Prostate gland (tissue), 2 donors: ENCODE data around the gene IFNLR1. TPM values are rescaled to one million over a fixed set of nuclear protein-coding genes. Genes with fewer than 3 reads are reported as not detected.

Experiments used
- DNase-seq: peaks from one replicate; pipeline ENCODE4 v3.0.0-alpha.2; 2019; ENCODE audit warnings: low spot score
- H3K27ac ChIP-seq, 2 donors: fragments of 200-600 bp; sonication (generic); 2 replicates each; pipeline ENCODE4 v1.5.1; 2017 to 2019
- H3K27me3 ChIP-seq: fragments of 200-600 bp; sonication (generic); replicated peaks from 2 replicates; pipeline ENCODE4 v1.5.1; 2019; ENCODE audit not compliant: insufficient read depth
- H3K36me3 ChIP-seq, 2 donors: fragments of 200-600 bp; sonication (generic); 1 replicate in 1 of 2; 2 replicates in 1 of 2; pipeline versions ENCODE4 v1.5.1 to v1.8.1; 2017 to 2019
- H3K4me1 ChIP-seq: fragments of 200-600 bp; sonication (generic); replicated peaks from 2 replicates; pipeline ENCODE4 v1.5.1; 2019
- H3K4me3 ChIP-seq, 2 donors: fragments of 200-600 bp; sonication (generic); 2 replicates each; pipeline ENCODE4 v1.5.1; 2017 to 2019
- H3K9me3 ChIP-seq: fragments of 200-600 bp; sonication (generic); 2 replicates; pipeline ENCODE4 v1.5.1; 2017
- CTCF ChIP-seq, 4 experiments: fragments of 200-600 bp in 2 of 4; fragments of 450-650 bp in 2 of 4; sonication (generic) in 2 of 4; IDR thresholded peaks; 1 replicate in 3 of 4; 2 replicates in 1 of 4; pipeline ENCODE4 v1.5.1; 2016 to 2019; ENCODE audit warnings: antibody characterized with exemption in 4 of 4, mild to moderate bottlenecking in 2 of 4, moderate library complexity in 2 of 4
- POLR2A ChIP-seq: fragments of 450-650 bp; IDR thresholded peaks from one replicate; pipeline ENCODE4 v1.6.1; 2016; ENCODE audit warnings: antibody characterized with exemption, mild to moderate bottlenecking
- POLR2AphosphoS5 ChIP-seq: sonication (generic); formaldehyde crosslinking; IDR thresholded peaks from one replicate; pipeline ENCODE4 v1.6.1; 2017; ENCODE audit warnings: antibody characterized with exemption
- WGBS: methylation state at CpG from one replicate; pipeline ENCODE4 v1.1.5; 2018; 5-methylcytosine and 5-hydroxymethylcytosine counted together
- intact Hi-C: fragments of 100-400 bp; cut with DNase I; formaldehyde crosslinking; loops from one replicate; pipeline ENCODE4 v1.14.2; 2022
- total RNA-seq, 2 donors: library from RNA; depleted of rRNA; stranded (reverse); fragments of >200 nt; gene quantifications; one replicate each; pipeline ENCODE4 v1.1.0, GENCODE V29; 2016

The IFNLR1 gene
- total RNA-seq, 2 donors from 2014 or later, result 6.6 to 9.2 TPM

- WGBS, result 57% methylated on average over 6 of the region's 6 CpGs
- no peak for DNase-seq
- TF ChIP-seq POLR2A, result no peak
- TF ChIP-seq CTCF (IDR thresholded peaks at IDR 0.05), result no peak
- no peak for TF ChIP-seq POLR2AphosphoS5
- Histone ChIP-seq H3K27ac (no peak overlapping the region), H3K4me3 (no peak overlapping the region), H3K27me3 (no peaks in the 10 kb centered on the region), H3K9me3 (no peaks in the 10 kb centered on the region), H3K36me3 (no peaks in the 10 kb centered on the region), H3K4me1 (no peaks in the 10 kb centered on the region)
- intact Hi-C loops, result no loop called here
These were observed 5.0 kb downstream of the IFNLR1 start for GRCh38 chr1:24182061-24182460.

- WGBS, result 51% methylated on average over 5 of the region's 5 CpGs
- H3K27me3 ChIP-seq, result no peaks in the 10 kb centered on the region
- H3K4me3 ChIP-seq, result no peak overlapping the region
- no peaks in the 10 kb centered on the region for H3K36me3 ChIP-seq
- H3K27ac ChIP-seq, result no peak overlapping the region
- no peaks in the 10 kb centered on the region for H3K9me3 ChIP-seq
- DNase-seq, result no peak
- no peak for TF ChIP-seq POLR2AphosphoS5
- no peak for TF ChIP-seq CTCF (IDR thresholded peaks at IDR 0.05)
- no peak for TF ChIP-seq POLR2A
- intact Hi-C loops, result no loop called here
- H3K4me1 ChIP-seq, result no peaks in the 10 kb centered on the region
These were observed 5.5 kb downstream of the IFNLR1 start for GRCh38 chr1:24181619-24182018.

- intact Hi-C loops, result no loop called here
- Histone ChIP-seq H3K27ac (no peak overlapping the region), H3K4me1 (no peaks in the 10 kb centered on the region), H3K9me3 (no peaks in the 10 kb centered on the region), H3K27me3 (no peaks in the 10 kb centered on the region), H3K4me3 (no peak overlapping the region), H3K36me3 (no peaks in the 10 kb centered on the region)
- no peak for DNase-seq
- TF ChIP-seq CTCF (IDR thresholded peaks at IDR 0.05) (no peak), POLR2A (no peak), POLR2AphosphoS5 (no peak)
- WGBS, result 86% methylated on average over 6 of the region's 6 CpGs
These were observed 6.4 kb downstream of the IFNLR1 start for GRCh38 chr1:24180676-24181075.

- DNase-seq, result no peak
These were observed 7.7 kb downstream of the IFNLR1 start for GRCh38 chr1:24179251-24179840.

More at GRCh38 chr1:24179251-24179840, 7.7 kb downstream of the IFNLR1 start:
- no peaks in the 10 kb centered on the region for H3K27me3 ChIP-seq
- TF ChIP-seq POLR2A (no peak), POLR2AphosphoS5 (no peak), CTCF (IDR thresholded peaks at IDR 0.05) (no peak)
- H3K9me3 ChIP-seq, result no peaks in the 10 kb centered on the region
- H3K4me3 ChIP-seq, result no peak overlapping the region
- H3K4me1 ChIP-seq, result no peaks in the 10 kb centered on the region
- intact Hi-C loops, result no loop called here
- H3K36me3 ChIP-seq, result no peaks in the 10 kb centered on the region
- no peak overlapping the region for H3K27ac ChIP-seq
- 77% methylated on average over 10 of the region's 10 CpGs for WGBS
